ENCODE measurements around the gene MTAP.

MTAP gene

DNA sequence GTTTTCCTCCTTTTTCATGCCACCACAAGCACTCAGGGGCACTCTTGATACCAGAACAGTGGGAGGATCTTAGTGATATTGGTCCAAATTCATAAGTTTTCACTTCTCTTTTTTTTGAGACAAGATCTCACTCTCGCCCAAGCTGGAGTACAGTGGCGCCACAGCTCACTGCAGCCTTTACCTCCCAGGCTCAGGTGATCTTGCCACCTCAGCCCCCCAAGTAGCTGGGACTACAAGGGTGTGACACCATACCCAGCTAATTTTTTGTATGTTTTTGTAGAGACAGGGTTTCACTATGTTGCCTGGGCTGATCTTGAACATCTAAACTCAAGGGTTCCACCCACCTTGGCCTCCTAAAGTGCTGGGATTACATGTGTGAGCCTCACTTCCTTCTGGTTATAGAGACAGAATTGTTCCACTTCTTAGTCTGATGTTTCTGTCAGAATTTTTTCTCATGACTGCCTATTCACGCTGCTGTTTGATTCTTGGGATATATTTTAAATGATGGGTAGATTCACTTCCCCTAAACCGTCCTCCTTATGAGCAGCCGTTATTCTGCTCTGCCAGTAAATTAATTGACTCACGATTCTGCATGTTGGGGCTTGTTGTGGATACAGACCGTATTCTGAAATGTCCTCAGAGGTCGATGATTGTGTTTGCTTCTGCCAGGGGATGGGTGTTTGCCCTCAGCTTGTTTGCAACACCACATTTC lies 30.8 kb downstream of the MTAP start:
- ChIA-PET POLR2A (ENCODE audit: low non-redundant PET) (no interaction called here), CTCF (interaction anchor here (1.0 kb wide), 1 partner anchor 9 kb away, joined by 3 read pairs; no protein-coding TSS in a partner anchor)
- TF ChIP-seq, protein P1, sequence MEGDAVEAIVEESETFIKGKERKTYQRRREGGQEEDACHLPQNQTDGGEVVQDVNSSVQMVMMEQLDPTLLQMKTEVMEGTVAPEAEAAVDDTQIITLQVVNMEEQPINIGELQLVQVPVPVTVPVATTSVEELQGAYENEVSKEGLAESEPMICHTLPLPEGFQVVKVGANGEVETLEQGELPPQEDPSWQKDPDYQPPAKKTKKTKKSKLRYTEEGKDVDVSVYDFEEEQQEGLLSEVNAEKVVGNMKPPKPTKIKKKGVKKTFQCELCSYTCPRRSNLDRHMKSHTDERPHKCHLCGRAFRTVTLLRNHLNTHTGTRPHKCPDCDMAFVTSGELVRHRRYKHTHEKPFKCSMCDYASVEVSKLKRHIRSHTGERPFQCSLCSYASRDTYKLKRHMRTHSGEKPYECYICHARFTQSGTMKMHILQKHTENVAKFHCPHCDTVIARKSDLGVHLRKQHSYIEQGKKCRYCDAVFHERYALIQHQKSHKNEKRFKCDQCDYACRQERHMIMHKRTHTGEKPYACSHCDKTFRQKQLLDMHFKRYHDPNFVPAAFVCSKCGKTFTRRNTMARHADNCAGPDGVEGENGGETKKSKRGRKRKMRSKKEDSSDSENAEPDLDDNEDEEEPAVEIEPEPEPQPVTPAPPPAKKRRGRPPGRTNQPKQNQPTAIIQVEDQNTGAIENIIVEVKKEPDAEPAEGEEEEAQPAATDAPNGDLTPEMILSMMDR (conservative IDR thresholded peaks at IDR 0.05; ENCODE audit: low read depth): no peak
- DNase-seq (ENCODE audit: low spot score): peak; percentile 83
- peak overlapping the region; percentile 92 for H3K27ac ChIP-seq

DNA sequence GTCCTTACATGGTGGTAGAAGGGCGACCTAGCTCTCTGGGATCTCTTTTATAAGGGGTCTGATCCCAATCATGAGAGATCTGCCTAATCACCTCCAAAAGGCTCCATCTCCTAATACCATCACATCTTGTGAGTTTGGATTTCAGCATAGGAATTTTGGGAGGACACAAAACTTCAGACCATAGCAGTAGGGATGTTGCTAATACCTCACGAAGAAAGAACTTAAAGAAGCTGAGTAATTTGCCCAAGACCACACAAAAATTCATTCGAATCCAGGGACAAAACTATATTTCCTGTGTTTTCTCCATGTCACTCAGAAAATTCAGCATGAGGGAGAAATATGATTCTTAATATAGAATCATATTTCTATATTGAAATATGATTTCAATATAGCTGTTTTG lies 32.7 kb downstream of the MTAP start:
- ChIA-PET POLR2A (ENCODE audit: low non-redundant PET) (no interaction called here), CTCF (interaction anchor here (1.6 kb wide), 1 partner anchor 173 kb away, joined by 4 read pairs; no protein-coding TSS in a partner anchor)
- TF ChIP-seq, protein P1 (conservative IDR thresholded peaks at IDR 0.05; ENCODE audit: low read depth): no peak
- no peak overlapping the region for H3K27ac ChIP-seq
- DNase-seq (ENCODE audit: low spot score): no peak

DNA sequence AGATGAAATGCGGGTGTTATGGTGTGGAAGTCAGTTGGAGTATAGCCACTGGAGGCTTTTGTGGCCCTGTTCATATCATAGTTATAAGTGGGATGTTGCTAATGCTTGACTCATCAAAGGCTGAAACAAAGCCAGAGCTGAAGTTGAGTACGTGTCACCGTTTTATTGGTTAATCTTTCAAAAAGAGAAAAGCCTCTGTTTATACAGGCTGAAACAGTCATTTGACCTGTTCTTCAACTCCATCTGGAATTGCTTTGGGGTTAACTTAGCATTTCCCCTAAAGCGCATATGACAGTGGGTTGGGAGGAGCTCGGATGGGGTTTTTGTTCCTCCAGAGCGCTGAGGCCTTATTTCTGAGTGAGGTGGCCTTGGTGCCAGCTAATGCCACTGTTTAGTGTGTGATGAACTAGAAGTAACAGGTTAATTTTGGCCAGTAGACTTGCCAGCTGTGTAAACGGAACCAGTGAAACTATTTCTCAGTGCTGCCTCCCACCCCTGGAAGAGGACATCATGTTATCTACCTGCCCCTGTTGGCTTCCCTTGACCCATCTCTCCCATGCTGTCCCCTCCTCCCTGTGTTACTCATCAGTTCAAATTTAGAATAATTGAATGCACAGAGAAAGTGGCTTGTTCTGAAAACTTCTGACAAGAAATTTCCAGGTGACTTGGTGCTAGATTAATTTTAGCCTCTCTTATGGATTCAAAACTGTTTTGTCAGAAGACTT lies 34.2 kb downstream of the MTAP start:
- ChIA-PET CTCF (interaction anchor here (0.7 to 0.8 kb wide), 2 partner anchors 172 to 408 kb away, joined by 5 to 7 read pairs; no protein-coding TSS in a partner anchor), POLR2A (ENCODE audit: low non-redundant PET) (no interaction called here)
- peak overlapping the region; percentile 73 for H3K27ac ChIP-seq
- peak; percentile 97 for DNase-seq (ENCODE audit: low spot score)
- TF ChIP-seq, protein P1 (conservative IDR thresholded peaks at IDR 0.05; ENCODE audit: low read depth): no peak

DNA sequence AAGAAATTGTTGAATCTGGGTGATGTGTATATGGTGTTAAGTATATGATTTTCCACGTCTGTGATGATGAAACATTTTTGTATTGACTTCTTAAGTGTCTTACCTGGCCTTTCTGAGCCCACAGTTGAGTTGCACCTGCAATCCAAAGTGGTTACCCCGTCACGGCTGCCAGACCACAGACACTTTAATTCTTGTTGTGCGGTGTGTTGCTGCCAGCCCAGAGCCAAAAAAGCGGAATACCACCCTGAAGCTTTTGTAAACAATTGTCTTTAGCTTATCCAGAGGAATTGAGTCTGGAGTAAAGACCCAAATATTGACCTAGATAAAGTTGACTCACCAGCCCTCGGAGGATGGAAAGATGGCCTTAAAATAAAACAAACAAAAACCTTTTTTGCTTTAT lies 35.1 kb downstream of the MTAP start:
- TF ChIP-seq, protein P1 (conservative IDR thresholded peaks at IDR 0.05; ENCODE audit: low read depth): no peak
- POLR2A ChIA-PET (ENCODE audit: low non-redundant PET): no interaction called here
- no peak for DNase-seq (ENCODE audit: low spot score)
- no peak overlapping the region for H3K27ac ChIP-seq
- CTCF ChIA-PET: interaction anchor here (0.7 kb wide), 1 partner anchor 40 kb away, joined by 3 read pairs; no protein-coding TSS in a partner anchor

DNA sequence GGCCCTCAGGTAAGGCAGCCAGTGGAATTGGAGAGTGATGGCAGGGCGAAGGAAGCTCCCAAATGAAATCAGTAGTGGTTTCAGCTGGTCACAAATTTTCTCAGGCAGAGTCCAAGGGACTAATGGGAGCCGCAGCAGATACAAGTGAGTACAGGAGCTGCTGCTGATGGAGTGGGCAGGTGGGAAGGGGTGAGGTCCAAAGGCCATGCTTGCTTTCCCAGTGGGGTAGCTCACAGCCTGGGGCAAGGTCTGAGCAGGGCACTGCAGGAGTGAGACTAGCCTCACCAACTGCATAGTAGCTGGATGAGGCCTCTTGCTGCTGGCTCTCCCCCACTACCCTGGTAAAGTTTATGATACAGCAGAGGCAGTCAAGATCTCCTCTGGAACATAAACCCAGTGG lies 38.2 kb downstream of the MTAP start:
- TF ChIP-seq, protein P1 (conservative IDR thresholded peaks at IDR 0.05; ENCODE audit: low read depth): no peak
- DNase-seq (ENCODE audit: low spot score): no peak
- POLR2A ChIA-PET (ENCODE audit: low non-redundant PET): no interaction called here
- CTCF ChIA-PET: no interaction called here
- no peak overlapping the region for H3K27ac ChIP-seq

DNA sequence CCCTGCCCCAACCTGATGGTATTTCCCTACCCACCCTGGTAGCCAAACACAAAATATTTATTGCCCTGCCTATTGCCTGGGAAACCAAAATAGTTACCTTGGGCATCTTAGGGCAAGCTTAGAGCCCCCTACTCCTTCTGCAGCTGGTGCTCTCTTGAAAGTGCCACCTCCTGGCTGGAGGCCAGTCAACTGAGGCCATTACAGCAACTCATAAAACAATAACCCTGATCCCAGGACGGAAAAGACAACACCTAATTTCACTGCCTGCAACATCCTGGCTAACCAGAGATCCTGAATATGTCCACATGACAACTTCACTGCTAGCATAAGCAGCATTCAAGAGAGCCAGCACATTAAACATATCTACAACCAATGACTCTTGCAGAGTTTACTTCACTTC lies 38.7 kb downstream of the MTAP start:
- DNase-seq (ENCODE audit: low spot score): no peak

More for the DNA sequence above, 38.7 kb downstream of the MTAP start:
- ChIA-PET POLR2A (ENCODE audit: low non-redundant PET) (no interaction called here), CTCF (no interaction called here)
- H3K27ac ChIP-seq: no peak overlapping the region
- TF ChIP-seq, protein P1 (conservative IDR thresholded peaks at IDR 0.05; ENCODE audit: low read depth): no peak

Measured in RWPE1 (cell line).